Measurements from ENCODE around the gene NOVA1.

NOVA1 gene

GRCh38 chr14:26598672-26599131 is 869 bp upstream of the NOVA1 start:
- DNase-seq (ENCODE audit: insufficient read length, low spot score) (no peak), FAIRE-seq (no peak)
- TF ChIP-seq CTCF (IDR thresholded peaks at IDR 0.05; ENCODE audit: insufficient read depth, missing control alignments) = no peak

GRCh38 chr14:26598081-26598671 is 343 bp upstream of the NOVA1 start:
- DNase-seq (ENCODE audit: insufficient read length, low spot score) (no peak), FAIRE-seq (no peak)
- no peak for TF ChIP-seq CTCF (IDR thresholded peaks at IDR 0.05; ENCODE audit: insufficient read depth, missing control alignments)

- DNase-seq (ENCODE audit: insufficient read length, low spot score) (no peak), FAIRE-seq (no peak)
- no peak for TF ChIP-seq CTCF (IDR thresholded peaks at IDR 0.05; ENCODE audit: insufficient read depth, missing control alignments)
Measured at GRCh38 chr14:26597071-26597588, 703 bp downstream of the NOVA1 start.

- TF ChIP-seq CTCF (IDR thresholded peaks at IDR 0.05; ENCODE audit: insufficient read depth, missing control alignments) = no peak
- no peak for DNase-seq (ENCODE audit: insufficient read length, low spot score)
- no peak for FAIRE-seq
Measured at GRCh38 chr14:26596543-26597061, 1.2 kb downstream of the NOVA1 start.

GRCh38 chr14:26595926-26596542 is 1.8 kb downstream of the NOVA1 start:
- FAIRE-seq (peak; percentile 95), DNase-seq (ENCODE audit: insufficient read length, low spot score) (no peak)
- TF ChIP-seq CTCF (IDR thresholded peaks at IDR 0.05; ENCODE audit: insufficient read depth, missing control alignments) = no peak

GRCh38 chr14:26594756-26595545 is 2.9 kb downstream of the NOVA1 start:
- no peak for DNase-seq (ENCODE audit: insufficient read length, low spot score)
- TF ChIP-seq CTCF (IDR thresholded peaks at IDR 0.05; ENCODE audit: insufficient read depth, missing control alignments) = no peak
- FAIRE-seq = no peak
